ENCODE results near the gene AARS2. TPM values are rescaled to one million over a fixed set of nuclear protein-coding genes. Genes with fewer than 3 reads are reported as not detected.

The AARS2 gene
- total and polyA plus RNA-seq, 9 of the 15 experiments (the other 6 are each of a cell fraction or from before 2014, with no cell fraction given): 0.97 to 34.0 (median 18.3) TPM

DNA sequence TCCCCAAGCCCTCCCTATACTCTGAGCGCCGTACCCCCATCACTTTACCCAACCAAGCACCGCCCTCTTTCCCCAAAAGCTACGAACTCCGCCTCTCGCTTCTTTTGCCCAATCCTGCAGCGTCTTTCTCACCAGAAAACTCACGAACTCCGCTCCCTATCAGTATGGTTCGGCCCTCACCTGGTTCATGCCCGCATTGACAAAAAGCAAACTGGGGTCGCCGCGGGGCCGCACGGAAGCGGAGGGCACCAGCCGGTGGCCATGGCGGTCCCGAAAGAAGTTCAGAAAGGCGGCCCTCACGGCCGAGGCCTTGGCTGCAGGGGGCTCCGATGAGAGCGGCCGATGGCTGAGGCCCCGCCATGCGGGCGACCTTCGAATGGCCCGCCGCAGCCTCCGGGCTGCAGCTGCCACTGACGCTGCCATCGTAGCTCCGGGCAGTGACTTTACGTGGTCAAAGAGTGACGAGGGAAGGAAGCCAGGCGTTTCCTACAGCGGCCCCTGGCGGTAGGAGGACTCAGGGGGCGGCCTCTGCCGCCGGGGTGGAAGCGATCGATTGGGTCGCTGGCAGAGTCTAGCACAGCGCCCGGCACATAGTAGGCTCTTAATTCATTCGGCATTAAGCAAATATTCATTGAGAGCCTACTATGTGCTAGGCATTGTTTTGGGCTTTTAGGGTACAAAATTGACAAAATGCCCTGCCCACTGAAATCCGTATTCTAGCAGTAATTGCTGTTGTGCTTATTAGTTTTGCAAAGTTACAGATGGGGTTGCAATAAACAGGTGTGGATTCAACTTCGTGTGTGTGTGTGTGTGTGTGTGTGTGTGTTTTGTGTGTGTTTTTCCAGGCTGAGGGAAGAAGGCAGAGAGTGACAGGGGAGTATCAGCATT is at the start of gene AARS2 (continued):
- peak; percentile 94 for TF ChIP-seq EP400 (IDR thresholded peaks at IDR 0.05)
- no peak for TF ChIP-seq ILF3 (IDR thresholded peaks at IDR 0.05; ENCODE audit: borderline replicate concordance)
- peak; percentile 91 for TF ChIP-seq CREB3L1 (IDR thresholded peaks at IDR 0.05; ENCODE audit: borderline replicate concordance, low read depth)
- TF ChIP-seq GTF2B (IDR thresholded peaks at IDR 0.05; ENCODE audit: extremely low read depth, insufficient read length): no peak
- no peak for TF ChIP-seq HIVEP1 (CRISPR knock-in tag; IDR thresholded peaks at IDR 0.05)
- no peak for TF ChIP-seq PPARD (CRISPR knock-in tag; IDR thresholded peaks at IDR 0.05)
- no peak for TF ChIP-seq PREB (CRISPR knock-in tag; IDR thresholded peaks at IDR 0.05)
- TF ChIP-seq, protein P1, sequence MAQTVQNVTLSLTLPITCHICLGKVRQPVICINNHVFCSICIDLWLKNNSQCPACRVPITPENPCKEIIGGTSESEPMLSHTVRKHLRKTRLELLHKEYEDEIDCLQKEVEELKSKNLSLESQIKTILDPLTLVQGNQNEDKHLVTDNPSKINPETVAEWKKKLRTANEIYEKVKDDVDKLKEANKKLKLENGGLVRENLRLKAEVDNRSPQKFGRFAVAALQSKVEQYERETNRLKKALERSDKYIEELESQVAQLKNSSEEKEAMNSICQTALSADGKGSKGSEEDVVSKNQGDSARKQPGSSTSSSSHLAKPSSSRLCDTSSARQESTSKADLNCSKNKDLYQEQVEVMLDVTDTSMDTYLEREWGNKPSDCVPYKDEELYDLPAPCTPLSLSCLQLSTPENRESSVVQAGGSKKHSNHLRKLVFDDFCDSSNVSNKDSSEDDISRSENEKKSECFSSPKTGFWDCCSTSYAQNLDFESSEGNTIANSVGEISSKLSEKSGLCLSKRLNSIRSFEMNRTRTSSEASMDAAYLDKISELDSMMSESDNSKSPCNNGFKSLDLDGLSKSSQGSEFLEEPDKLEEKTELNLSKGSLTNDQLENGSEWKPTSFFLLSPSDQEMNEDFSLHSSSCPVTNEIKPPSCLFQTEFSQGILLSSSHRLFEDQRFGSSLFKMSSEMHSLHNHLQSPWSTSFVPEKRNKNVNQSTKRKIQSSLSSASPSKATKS (CRISPR knock-in tag; IDR thresholded peaks at IDR 0.05): no peak
- TF ChIP-seq RUNX1 (IDR thresholded peaks at IDR 0.05; ENCODE audit: low read depth): no peak
- TF ChIP-seq ZNF511 (CRISPR knock-in tag; IDR thresholded peaks at IDR 0.05): peak; percentile 93
- 0 out of 2 replicates have a peak, but pooled peaks have one; percentile 83 for TF ChIP-seq NFATC3 (IDR thresholded peaks at IDR 0.05)
- TF ChIP-seq HLTF (IDR thresholded peaks at IDR 0.05): peak; percentile 84; the same call in 1 of the 2 replicates
- peak; percentile 95 for TF ChIP-seq ADNP (tag; IDR thresholded peaks at IDR 0.05)
- TF ChIP-seq CCNT2 (IDR thresholded peaks at IDR 0.05; ENCODE audit: borderline replicate concordance, extremely low read depth, insufficient read length, low read depth, low read length): peak; percentile 80
- peak; percentile 88 for TF ChIP-seq HDAC2 (IDR thresholded peaks at IDR 0.05)
- no peak for TF ChIP-seq XRCC4 (IDR thresholded peaks at IDR 0.05; ENCODE audit: extremely low read depth, insufficient read depth, insufficient read length)
- no peak for TF ChIP-seq KHSRP (IDR thresholded peaks at IDR 0.05)
- TF ChIP-seq SAP30 (IDR thresholded peaks at IDR 0.05; ENCODE audit: borderline replicate concordance, insufficient read depth, low read depth, low read length, poor library complexity, severe bottlenecking): peak; percentile 86
- TF ChIP-seq PKNOX1 (IDR thresholded peaks at IDR 0.05): no peak
- no peak for TF ChIP-seq ZBTB8A (IDR thresholded peaks at IDR 0.05; ENCODE audit: partially characterized antibody)
- no peak for TF ChIP-seq ZNF274 (IDR thresholded peaks at IDR 0.05; ENCODE audit: borderline replicate concordance, low read depth, low read length)
